ENCODE data around the gene PHF12. TPM values are rescaled to one million over a fixed set of nuclear protein-coding genes. Genes with fewer than 3 reads are reported as not detected.
A peak's percentile ranks its signal among the peaks of the same experiment; 100 is the strongest.

PHF12 gene
- total RNA-seq, 2 donors from 2014 or later = 164 to 174 TPM

DNA sequence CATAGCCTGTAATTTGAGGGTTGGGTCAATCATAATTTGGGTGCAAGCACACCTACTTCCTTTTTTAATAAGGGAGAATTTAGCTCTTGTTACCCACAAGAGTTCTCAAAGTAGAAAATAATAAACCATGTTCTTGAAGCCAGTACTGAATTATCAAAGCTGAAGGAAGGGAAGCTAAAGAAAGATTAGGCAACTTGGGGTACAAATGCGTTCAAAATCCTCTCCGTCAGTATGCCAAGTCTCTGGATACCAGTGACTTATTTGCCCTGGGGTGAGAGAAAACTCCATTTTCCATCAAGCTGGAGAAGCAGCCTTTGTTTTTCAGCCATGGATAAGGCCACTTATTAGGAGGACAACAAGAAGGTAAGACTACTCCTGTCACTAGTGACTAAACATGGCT, 25.0 kb downstream of the PHF12 start:
- H3K36me3 Mint-ChIP-seq (ENCODE audit: low read depth) = peaks cover 8% of the 10 kb centered on the region
- peak overlapping the region; percentile 97 for H3K27ac Mint-ChIP-seq
- peaks cover 39% of the 10 kb centered on the region for H3K4me1 Mint-ChIP-seq
- H3K9me3 ChIP-seq (ENCODE audit: control insufficient read depth, low read length, poor library complexity, severe bottlenecking) = no peaks in the 10 kb centered on the region
- peak; percentile 3 for ATAC-seq
- H3K4me3 Mint-ChIP-seq = peak overlapping the region; percentile 74
- DNase-seq = no peak
- H3K27me3 Mint-ChIP-seq = no peaks in the 10 kb centered on the region

- peak in 1 of 3 donors; percentile 41 for DNase-seq
- peaks cover 39% of the 10 kb centered on the region for H3K4me1 Mint-ChIP-seq
Observed at GRCh38 chr17:28925912-28926365, 25.4 kb downstream of the PHF12 start.

DNA sequence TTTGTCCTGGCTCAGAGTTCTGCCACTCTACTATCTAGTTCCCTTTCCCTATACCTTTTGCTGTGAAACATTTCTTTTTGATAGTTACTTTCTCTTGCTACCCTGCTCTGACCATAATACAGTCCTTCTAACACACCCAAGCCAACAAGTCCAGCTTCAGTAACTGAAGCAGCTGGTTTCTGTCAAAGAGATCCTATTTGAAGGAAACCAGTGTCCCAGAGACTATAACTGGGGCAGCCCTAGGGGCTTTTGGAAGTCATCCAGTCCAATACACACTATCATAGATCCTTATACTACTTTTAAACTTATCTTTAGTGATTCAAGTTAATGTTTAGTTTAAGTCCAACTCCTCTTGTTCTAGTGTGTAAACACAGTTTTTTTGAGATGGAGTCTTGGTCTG, 31.1 kb downstream of the PHF12 start:
- peak overlapping the region; percentile 63 for H3K27ac Mint-ChIP-seq
- no peak overlapping the region for H3K4me3 Mint-ChIP-seq
- ATAC-seq (no peak), DNase-seq (no peak)
- no peaks in the 10 kb centered on the region for H3K9me3 ChIP-seq (ENCODE audit: control insufficient read depth, low read length, poor library complexity, severe bottlenecking)
- H3K4me1 Mint-ChIP-seq = peaks cover 15% of the 10 kb centered on the region
- no peaks in the 10 kb centered on the region for H3K27me3 Mint-ChIP-seq
- H3K36me3 Mint-ChIP-seq (ENCODE audit: low read depth) = peaks cover 14% of the 10 kb centered on the region

More at GRCh38 chr17:28925912-28926365, 25.4 kb downstream of the PHF12 start:
- H3K27me3 Mint-ChIP-seq = no peaks in the 10 kb centered on the region
- peak overlapping the region; percentile 97 for H3K27ac Mint-ChIP-seq
- peak; percentile 93 for ATAC-seq
- peaks cover 8% of the 10 kb centered on the region for H3K36me3 Mint-ChIP-seq (ENCODE audit: low read depth)
- peak overlapping the region; percentile 74 for H3K4me3 Mint-ChIP-seq
- H3K9me3 ChIP-seq (ENCODE audit: control insufficient read depth, low read length, poor library complexity, severe bottlenecking) = no peaks in the 10 kb centered on the region

- no peak for DNase-seq
- Mint-ChIP-seq H3K4me3 (no peak overlapping the region), H3K36me3 (ENCODE audit: low read depth) (peaks cover 16% of the 10 kb centered on the region), H3K27me3 (no peaks in the 10 kb centered on the region), H3K4me1 (peaks cover 11% of the 10 kb centered on the region), H3K27ac (peak overlapping the region; percentile 57)
- no peaks in the 10 kb centered on the region for H3K9me3 ChIP-seq (ENCODE audit: control insufficient read depth, low read length, poor library complexity, severe bottlenecking)
- no peak for ATAC-seq
Observed at GRCh38 chr17:28918295-28918694, 33.0 kb downstream of the PHF12 start.

- Mint-ChIP-seq H3K4me1 (peaks cover 9% of the 10 kb centered on the region), H3K36me3 (ENCODE audit: low read depth) (peaks cover 16% of the 10 kb centered on the region), H3K27ac (peak overlapping the region; percentile 67), H3K4me3 (no peak overlapping the region), H3K27me3 (no peaks in the 10 kb centered on the region)
- ATAC-seq = no peak
- H3K9me3 ChIP-seq (ENCODE audit: control insufficient read depth, low read length, poor library complexity, severe bottlenecking) = no peaks in the 10 kb centered on the region
- DNase-seq = no peak
Observed at GRCh38 chr17:28917465-28917864, 33.9 kb downstream of the PHF12 start.

DNA sequence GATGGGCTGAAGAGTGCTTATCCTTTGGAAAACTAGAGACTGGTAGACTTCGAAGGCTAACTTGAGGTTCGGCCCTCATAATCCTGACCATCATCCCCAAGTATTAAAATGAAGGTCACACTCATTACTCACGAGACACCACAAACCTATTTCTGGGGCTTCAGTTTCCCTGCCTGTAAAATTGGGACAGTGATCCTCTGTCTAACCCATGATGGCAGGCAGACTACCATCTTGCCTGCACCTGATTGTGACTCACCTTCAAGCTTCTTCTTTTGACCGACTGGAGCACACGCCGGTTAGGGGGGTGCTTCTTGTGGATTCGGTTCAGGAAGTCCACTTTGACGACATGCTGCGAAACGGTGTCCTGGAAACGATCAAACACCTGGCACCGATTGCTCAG, 34.3 kb downstream of the PHF12 start:
- no peak overlapping the region for H3K4me3 Mint-ChIP-seq
- H3K4me1 Mint-ChIP-seq = peaks cover 9% of the 10 kb centered on the region
- H3K27me3 Mint-ChIP-seq = no peaks in the 10 kb centered on the region
- H3K27ac Mint-ChIP-seq = peak overlapping the region; percentile 67
- H3K36me3 Mint-ChIP-seq (ENCODE audit: low read depth) = peaks cover 16% of the 10 kb centered on the region
- ATAC-seq = no peak
- no peaks in the 10 kb centered on the region for H3K9me3 ChIP-seq (ENCODE audit: control insufficient read depth, low read length, poor library complexity, severe bottlenecking)
- DNase-seq = no peak

DNA sequence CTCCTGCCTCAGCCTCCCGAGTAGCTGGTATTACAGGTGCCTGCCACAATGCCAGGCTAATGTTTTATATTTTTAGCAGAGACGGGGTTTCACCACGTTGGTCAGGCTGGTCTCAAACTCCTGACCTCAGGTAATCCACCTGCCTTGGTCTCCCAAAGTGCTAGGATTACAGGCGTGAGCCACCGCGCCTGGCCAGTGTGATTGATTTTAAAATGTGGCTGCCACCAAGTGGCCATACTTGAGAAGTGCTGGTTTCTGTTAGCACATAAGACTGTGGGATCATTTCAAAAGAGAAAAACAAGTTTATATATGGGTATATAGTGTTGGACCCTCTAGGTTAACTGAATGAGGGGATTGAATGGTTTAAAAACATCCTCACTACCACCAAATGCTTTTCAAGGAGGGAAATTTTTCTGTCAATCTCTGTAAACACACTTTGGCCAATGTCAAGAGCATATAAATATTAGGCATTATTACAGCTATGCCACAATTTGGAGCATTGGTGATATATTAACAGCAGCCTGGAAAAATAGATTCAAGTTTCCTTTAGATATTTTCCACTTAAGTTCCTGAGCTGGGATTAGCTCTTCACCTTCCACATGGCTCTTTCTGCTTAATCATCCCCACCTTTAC, 34.9 kb downstream of the PHF12 start:
- H3K27me3 Mint-ChIP-seq = no peaks in the 10 kb centered on the region
- no peak overlapping the region for H3K4me3 Mint-ChIP-seq
- peaks cover 14% of the 10 kb centered on the region for H3K36me3 Mint-ChIP-seq (ENCODE audit: low read depth)
- H3K27ac Mint-ChIP-seq = peak overlapping the region; percentile 67
- no peaks in the 10 kb centered on the region for H3K9me3 ChIP-seq (ENCODE audit: control insufficient read depth, low read length, poor library complexity, severe bottlenecking)
- ATAC-seq = peak; percentile 85
- DNase-seq = no peak
- peaks cover 9% of the 10 kb centered on the region for H3K4me1 Mint-ChIP-seq

DNA sequence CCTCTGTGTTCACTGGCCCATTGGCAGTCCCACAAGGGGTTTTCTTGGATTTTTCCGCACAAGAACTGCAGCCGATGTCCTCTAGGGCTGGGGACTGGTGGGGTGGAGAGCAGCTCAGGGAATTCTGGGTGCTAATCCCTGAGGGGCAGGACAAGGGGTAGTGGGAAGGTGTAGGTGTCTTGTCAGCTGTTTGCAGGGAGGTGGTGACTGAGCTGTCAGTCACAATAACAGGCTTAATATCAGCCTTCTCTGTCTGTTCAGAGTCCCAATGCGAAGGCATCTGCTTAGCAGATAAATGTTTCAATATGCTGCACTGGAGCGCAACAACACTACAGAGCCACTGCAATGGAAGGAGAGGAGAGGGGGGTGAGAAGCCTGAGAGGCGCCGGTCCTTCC, 38.4 kb downstream of the PHF12 start:
- peaks cover 7% of the 10 kb centered on the region for H3K4me1 Mint-ChIP-seq
- H3K27ac Mint-ChIP-seq = peak overlapping the region; percentile 34
- peak overlapping the region; percentile 56 for H3K4me3 Mint-ChIP-seq
- no peaks in the 10 kb centered on the region for H3K27me3 Mint-ChIP-seq
- ATAC-seq = no peak
- no peak for DNase-seq
- no peaks in the 10 kb centered on the region for H3K9me3 ChIP-seq (ENCODE audit: control insufficient read depth, low read length, poor library complexity, severe bottlenecking)
- peaks cover 10% of the 10 kb centered on the region for H3K36me3 Mint-ChIP-seq (ENCODE audit: low read depth)

DNA sequence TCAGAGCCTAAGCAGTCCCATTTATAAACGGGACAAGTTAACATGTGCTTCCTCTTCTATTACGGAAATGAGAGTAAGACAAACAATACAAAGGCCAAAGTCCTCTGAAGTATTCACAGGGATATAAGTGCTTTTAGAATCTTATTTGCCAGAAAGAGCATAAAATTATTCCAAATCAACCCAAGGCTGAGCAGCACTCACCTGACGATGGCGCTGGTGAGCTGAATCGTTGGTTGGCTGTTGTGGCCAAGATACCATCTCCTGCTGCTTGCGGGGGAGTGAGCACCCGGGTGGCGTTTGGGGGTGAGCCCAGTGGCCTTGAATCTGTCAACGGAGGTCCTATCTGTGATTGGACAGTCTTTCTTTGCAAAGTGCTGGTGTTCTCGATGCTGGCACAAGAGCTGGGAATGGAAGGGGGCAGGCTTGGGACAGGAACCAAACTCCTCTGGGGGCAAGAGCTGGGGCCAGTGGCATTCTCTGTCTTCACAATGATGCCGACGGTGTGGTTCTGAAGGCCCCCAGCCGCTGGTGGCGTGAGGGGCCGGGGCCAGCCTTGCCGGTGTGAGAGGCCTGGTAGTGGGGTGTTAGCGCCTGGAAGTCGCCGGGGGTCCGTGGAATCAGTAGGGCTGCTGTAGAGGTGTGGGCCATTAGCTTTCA, 38.9 kb downstream of the PHF12 start:
- peak; percentile 27 for ATAC-seq
- H3K4me3 Mint-ChIP-seq = peak overlapping the region; percentile 56
- H3K9me3 ChIP-seq (ENCODE audit: control insufficient read depth, low read length, poor library complexity, severe bottlenecking) = no peaks in the 10 kb centered on the region
- peaks cover 10% of the 10 kb centered on the region for H3K36me3 Mint-ChIP-seq (ENCODE audit: low read depth)
- H3K4me1 Mint-ChIP-seq = peaks cover 7% of the 10 kb centered on the region
- DNase-seq = no peak
- H3K27me3 Mint-ChIP-seq = no peaks in the 10 kb centered on the region
- H3K27ac Mint-ChIP-seq = peak overlapping the region; percentile 34

GRCh38 chr17:28911411-28912045, 39.8 kb downstream of the PHF12 start:
- no peak overlapping the region for H3K4me3 Mint-ChIP-seq
- no peaks in the 10 kb centered on the region for H3K27me3 Mint-ChIP-seq
- no peaks in the 10 kb centered on the region for H3K9me3 ChIP-seq (ENCODE audit: control insufficient read depth, low read length, poor library complexity, severe bottlenecking)
- H3K27ac Mint-ChIP-seq = peak overlapping the region; percentile 34
- H3K36me3 Mint-ChIP-seq (ENCODE audit: low read depth) = peaks cover 8% of the 10 kb centered on the region
- H3K4me1 Mint-ChIP-seq = peaks cover 7% of the 10 kb centered on the region
- ATAC-seq = no peak
- no peak for DNase-seq

GRCh38 chr17:28910534-28910933, 40.8 kb downstream of the PHF12 start:
- ATAC-seq (no peak), DNase-seq (no peak)
- peaks cover 8% of the 10 kb centered on the region for H3K36me3 Mint-ChIP-seq (ENCODE audit: low read depth)
- H3K27me3 Mint-ChIP-seq = no peaks in the 10 kb centered on the region
- no peaks in the 10 kb centered on the region for H3K9me3 ChIP-seq (ENCODE audit: control insufficient read depth, low read length, poor library complexity, severe bottlenecking)
- H3K4me3 Mint-ChIP-seq = no peak overlapping the region
- H3K4me1 Mint-ChIP-seq = peaks cover 9% of the 10 kb centered on the region
- no peak overlapping the region for H3K27ac Mint-ChIP-seq

- no peaks in the 10 kb centered on the region for H3K9me3 ChIP-seq (ENCODE audit: control insufficient read depth, low read length, poor library complexity, severe bottlenecking)
- Mint-ChIP-seq H3K4me1 (peaks cover 6% of the 10 kb centered on the region), H3K4me3 (no peak overlapping the region), H3K36me3 (ENCODE audit: low read depth) (no peaks in the 10 kb centered on the region), H3K27me3 (no peaks in the 10 kb centered on the region), H3K27ac (peak overlapping the region; percentile 41)
- DNase-seq (no peak), ATAC-seq (no peak)
Observed at GRCh38 chr17:28908640-28909167, 42.6 kb downstream of the PHF12 start.

DNA sequence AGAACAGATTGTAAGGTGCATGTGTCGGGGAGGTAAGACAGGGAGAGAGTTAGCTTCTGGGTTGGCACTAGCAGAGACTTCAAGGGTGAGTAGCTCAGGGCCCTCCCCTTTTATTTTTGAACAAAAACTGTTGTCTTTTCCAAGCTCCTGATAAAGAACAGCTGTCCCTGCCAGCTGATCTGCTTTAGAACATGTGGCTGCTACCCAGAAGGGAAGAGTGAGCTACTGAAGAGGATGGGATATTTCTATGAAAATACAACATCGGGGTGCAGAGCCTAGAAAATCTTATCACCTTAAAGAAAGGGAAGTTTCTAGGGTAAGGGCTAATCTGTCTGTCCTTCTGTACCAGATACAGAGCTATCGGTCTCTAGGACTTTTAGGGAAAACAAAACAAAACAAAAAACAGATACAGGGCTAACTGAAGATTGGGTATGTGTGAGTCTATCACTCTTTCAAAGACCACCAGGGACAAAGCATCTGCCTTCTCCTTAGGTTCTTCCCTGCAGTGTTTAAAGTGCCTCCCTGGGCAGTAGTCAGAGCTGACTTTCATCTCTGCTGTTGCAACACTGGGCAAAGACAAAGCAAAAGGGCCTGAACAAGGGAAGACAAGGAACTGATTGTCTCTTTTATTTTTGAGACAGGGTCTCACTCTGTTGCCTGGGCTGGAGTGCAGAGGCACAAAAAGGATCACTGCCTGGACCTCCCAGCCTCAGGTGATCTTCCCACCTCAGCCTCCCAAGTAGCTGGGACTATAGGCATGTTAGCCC, 43.4 kb downstream of the PHF12 start:
- no peaks in the 10 kb centered on the region for H3K9me3 ChIP-seq (ENCODE audit: control insufficient read depth, low read length, poor library complexity, severe bottlenecking)
- Mint-ChIP-seq H3K27ac (peak overlapping the region; percentile 41), H3K4me3 (no peak overlapping the region), H3K27me3 (no peaks in the 10 kb centered on the region), H3K36me3 (ENCODE audit: low read depth) (no peaks in the 10 kb centered on the region), H3K4me1 (peaks cover 11% of the 10 kb centered on the region)
- ATAC-seq (no peak), DNase-seq (no peak)
